HG03571 (cell line): ENCODE measurements around the gene STK39.
A peak's percentile ranks its signal among the peaks of the same experiment; 100 is the strongest.

Experiments
- ATAC-seq: cut with Tn5 transposase; IDR thresholded peaks from one replicate; pipeline ENCODE4 v1.9.1; 2021; ENCODE audit not compliant: unreplicated experiment

Gene STK39

DNA sequence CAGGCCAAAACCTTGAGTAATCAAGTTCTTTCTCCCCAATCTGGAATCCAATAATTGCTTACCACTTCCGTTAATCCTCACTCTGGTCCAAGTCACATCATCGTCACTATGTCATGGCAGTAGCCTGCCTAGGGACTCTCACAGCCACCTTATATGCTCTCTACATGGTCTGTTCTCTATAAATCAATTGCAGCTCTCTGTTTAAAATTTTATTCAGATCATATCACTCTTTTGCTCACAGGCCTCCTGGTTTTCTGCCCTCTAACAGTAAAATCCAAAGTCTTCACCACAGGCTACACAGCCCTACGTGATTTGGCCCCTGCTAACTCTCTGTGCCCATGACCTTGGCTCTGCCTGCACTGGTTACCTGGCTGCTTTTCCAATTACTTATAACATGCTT, 188.7 kb downstream of the STK39 start:
- no peak for ATAC-seq

DNA sequence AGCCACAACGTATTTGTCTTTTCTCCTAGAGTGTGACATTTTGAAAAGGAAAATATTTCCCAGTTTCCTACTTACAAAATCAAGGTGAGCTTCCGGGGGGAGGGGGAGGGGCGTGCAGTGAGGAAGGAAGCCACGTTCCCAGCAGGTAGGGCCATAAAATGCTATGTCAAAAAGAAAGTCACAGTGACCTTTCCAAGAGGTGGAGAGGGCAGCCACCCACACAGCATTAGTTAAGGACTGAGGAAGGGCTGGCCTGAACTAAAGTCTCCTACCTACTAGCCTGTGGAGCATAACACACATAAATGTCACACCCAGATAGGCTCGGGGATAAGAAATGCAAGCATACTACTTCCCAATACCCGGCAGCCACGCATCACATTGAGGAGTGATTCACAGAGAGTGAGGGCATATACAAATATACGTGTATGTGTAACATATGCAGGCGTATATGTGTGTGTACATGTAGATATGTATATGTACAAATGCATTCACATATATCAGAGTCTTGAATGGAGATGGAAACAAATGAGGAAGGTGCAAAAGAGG, 191.1 kb downstream of the STK39 start:
- ATAC-seq, result no peak

DNA sequence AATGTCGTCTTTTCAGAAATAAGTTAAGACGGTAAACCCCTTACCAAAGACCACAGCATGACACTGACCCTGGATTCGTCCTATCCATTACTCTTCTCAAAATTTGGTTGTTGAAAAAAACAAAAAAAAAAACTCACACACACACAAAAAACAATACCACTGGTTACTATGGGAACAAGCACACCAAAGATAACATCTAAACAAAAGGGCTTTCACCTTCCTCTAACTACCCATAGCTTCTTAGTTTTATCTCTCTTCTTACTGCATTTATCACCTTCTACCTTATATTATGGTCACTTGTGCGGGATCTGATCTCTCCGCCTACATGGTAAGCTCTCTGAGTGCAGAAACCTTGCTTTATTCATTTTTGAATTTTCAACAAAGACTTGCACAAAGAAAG, 192.7 kb downstream of the STK39 start:
- no peak for ATAC-seq

DNA sequence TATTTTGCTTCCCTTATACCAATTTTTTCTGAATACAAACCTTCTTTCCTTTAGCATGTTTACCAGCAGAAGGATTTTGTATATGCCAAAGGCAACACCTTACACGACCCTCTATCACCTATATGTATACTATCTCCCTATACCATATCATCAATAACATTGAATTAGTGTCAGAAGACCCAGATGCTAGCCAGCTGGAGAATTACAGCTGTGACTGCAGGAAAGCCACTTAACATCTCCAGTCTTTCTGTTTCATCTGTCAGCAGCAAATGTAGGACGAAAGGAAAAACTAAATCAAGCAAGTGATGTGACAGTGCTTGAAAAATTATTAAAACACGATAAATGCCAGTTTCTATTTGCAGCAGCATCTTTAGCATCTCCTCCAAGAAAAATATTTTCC, 193.7 kb downstream of the STK39 start:
- no peak for ATAC-seq

DNA sequence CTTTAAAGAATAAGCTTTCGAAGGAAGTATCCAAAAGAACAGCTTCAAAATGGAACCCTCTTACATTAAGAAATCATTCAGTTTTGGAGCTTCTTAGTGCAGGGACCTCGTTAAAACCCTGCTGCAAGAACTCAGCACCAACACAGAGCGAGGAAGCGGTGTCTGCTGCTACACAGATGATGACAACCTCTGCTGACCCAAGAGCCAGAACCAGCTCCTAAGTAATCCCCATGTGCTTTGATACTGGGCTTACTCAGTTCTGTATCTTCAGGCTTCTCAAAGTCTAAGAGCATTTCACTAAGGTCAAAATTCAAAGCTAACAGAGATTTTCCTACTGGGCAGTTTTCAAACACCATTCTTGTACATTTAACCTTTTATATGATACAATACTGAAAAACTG, 194.6 kb downstream of the STK39 start:
- no peak for ATAC-seq

DNA sequence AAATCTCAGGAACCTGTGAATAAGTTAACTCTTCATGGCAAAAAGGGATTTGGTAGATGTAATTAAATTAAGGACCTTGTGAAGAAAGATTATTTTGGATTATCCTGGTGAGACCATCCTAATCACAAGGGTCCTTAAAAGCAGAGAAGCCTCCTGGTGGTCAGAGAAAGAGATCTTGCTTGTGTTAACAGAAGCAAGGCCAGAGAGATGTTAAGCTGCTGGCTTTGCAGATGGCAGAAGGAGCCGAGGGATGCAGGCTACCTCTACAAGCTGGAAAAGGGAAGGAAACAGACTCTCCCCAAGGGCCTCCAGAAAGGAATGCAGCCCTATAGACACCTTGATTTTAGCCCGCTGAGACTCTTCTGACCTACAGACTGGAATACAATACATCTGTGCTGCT, 197.0 kb downstream of the STK39 start:
- ATAC-seq, result no peak

DNA sequence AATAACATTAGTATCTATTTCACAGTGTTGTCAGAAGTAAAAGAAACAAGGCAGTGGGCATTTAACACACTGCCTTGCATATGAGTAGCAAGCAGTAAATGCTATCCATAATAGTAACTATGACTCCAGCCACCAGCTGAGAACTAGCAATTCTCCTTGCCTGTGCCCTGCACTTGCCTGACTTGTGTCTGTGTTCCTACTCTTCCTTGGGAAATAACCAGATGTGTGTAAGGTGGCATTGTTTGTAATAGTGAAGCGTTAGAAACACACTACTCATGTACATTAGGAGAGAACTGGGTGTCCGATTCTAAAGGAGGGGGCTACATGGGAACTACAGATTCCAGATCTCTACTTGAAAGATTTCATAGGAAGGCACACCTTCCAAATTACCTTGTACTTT, 197.8 kb downstream of the STK39 start:
- no peak for ATAC-seq

DNA sequence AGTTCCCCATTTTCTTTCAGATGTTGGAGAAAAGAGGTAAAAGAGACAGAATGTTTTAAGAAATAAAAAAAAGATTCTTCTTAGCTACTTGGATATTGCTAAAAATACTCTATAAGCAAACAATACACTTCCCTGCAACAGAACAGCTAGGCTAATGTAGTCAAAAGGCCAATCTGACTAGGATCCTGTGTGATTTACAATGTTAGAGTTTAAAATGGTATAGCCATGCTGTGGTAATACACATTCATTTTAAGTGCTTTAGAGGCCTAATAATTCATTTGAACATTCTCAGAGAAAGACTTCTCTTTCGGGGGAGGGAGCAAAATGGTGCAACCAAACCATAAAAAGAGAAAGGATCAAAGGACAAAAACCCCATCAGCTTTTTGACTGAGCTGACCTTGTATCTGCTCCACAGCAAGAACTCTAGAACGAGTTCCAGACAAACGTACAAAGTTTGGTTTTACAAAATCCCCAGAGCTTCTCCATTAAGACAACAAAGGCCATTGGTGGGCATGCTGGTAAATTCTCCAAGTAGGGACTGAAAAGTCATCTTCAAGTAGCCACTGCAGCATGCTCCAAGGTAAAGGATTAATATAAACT, 200.2 kb downstream of the STK39 start:
- ATAC-seq, result no peak

DNA sequence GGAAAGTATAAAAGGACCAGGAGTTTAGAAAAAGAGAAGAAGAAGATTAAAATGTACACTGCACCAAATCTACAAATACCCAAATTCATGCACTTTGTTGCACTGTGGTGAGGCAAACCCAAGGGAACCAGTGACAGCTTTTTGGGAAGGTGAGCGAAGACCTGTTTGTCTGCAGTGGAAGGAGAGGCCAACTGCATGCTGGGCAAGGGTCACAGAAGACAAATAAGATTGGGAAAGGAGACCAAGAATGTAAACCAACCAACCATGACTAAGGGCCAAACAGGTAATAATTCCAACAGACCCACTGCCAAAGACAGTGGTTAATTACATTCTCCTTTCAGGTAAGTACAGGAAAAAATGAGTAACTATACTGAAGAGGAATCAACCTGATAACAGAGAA, 202.8 kb downstream of the STK39 start:
- ATAC-seq, result no peak

DNA sequence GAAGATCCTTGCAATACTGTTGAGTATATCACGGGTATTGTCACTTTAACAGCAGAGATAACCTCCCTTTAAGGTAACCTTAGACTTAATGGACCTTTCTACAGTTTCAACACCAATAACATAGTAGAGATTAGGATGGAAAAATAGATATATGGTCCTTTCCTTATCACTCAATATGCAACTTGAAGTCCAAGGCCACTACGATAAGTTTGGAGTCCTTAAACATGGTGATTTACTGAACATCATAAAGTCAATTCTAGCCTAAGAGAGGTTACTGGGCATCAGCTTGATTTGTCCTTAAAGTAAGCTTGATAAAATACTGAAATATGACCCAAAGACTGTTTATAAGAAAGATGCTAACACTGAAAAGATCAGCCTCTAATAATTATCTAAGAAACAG, 203.2 kb downstream of the STK39 start:
- ATAC-seq, result no peak

DNA sequence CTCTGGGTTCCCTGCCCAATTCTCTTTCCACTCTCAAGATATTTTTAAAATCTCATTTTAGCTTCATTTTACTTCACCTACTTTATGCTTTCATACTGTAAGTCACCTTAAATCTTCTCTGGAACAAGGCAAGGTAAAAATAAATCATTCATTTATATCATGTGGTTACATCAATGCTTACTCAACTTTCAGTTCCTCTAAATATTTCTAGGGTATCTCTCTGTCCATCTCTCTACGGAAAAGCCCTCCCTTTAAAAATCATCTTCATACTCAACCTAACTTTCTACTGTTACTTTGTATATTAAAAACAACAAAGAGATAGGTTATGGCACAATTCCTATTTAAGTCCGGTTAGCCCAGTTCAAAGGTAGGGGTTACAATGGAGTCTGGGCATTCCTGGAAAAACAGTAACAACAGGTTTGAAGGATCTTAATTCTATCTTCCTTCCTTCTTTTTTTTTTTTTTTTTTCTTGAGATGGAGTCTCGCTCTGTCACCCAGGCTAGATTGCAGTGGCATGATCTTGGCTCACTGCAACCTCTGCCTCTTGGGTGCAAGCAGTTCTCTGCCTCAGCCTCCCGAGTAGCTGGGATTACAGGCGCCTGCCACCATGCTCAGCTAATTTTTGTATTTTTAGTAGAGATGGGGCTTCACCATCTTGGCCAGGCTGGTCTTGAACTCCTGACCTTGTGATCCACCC, 205.1 kb downstream of the STK39 start:
- peak; percentile 96 for ATAC-seq

DNA sequence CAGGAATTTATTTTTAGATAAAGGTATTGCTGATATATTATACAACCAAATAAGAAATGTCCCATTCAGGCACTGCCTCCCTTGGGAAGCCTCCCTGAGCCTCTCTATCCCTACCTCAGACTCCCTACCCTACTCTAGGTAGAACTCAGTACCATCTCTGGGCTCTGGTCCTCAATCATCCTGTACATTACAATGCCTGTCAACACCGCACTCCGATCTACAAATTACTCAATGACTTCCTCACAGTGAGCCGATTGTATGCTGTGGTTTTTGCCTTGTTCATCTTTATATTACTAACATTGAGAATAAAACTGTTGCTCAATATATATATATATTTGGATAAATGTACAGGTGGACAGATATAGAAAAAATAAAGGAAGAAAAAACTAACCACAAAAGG, 207.5 kb downstream of the STK39 start:
- peak; percentile 27 for ATAC-seq

DNA sequence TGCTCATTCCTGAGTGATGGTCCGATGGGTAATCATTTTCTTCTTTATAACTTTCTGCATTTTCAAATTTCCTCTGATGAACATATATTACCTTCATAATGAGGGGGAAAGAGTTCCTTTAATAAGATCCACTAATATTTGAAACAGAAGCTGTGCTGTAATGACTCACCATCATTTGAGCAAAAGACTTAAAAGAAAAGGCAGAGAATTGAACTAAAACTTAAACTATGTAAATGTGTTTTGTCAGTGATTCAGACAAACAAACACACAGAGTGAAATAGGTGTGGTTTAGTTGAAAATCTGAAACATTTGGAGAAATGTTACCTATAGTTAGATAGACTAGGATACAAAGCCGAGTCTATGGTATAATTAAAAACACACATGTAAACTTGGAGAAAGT, 209.6 kb downstream of the STK39 start:
- no peak for ATAC-seq

DNA sequence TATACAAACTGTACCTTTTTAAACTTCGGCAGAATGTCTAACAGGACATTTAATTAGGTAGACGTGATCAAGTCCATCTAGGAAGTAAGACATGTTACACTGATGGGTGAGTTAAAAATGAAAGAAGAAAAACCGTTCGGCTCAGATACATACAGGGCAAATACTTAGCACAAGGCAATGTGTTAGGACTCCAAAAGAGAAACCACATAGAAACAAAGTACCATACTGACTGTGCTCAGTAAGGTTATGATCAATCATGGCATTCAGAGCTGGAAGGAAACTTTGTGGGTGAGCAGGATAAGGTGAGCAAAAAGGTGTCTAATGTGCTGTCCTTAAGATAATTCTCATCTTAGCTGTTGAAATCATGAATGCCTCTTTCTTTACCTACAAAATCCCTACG, 211.9 kb downstream of the STK39 start:
- ATAC-seq, result peak; percentile 45

DNA sequence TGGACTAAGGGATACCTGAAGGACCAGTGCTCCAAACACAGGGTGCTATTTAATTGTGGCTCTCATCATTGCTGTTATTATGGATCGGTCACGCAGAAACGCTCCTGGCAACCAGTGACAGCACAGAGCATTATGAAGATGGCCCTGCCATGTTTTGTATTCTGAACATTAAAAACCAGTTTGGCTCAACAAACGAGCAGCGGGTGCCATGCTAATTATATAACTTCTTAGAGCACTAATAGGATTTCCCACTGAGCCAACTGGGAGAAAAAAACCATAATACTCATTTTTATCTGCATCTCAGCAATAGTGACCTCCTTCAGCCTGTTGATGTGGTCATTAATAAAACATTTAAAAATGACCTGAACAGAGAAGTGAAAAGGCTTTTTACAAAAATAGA, 212.8 kb downstream of the STK39 start:
- ATAC-seq, result no peak

DNA sequence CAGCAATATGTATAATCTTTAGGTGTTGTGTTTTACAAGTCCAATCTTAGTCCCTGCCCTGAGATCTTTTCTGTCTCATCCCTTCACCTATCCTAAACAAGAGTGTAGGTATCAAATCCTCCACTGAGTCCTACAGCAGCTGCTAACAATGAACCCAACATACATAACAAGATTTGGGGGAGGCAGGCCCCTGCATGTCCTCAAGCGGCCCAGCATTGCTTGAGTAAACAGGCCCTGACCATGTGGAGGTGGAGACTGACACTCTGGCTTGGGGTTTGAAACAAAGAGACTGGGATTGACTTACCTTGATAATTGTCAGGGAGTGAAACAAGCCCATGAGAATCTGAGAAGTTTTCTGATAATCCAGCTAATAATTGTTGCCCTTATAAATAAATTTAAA, 213.4 kb downstream of the STK39 start:
- ATAC-seq, result no peak

DNA sequence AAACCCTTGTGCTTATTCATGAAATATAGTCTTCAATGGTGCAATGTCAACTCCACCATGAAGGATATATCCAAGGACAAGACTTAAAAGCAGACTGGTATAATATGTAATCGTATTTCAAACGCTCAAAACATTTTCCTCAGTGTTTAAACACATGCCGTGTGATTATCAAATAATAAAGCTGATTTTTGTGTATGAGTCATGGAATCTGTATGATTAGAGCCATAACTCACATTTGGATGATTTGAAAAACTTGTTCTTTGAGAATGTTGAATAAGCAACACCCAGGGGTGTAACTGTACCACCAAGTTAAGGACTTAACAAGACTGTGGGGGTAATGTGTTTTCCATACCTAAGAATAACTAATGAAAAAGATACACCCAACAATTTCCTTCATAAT, 215.3 kb downstream of the STK39 start:
- ATAC-seq, result no peak

DNA sequence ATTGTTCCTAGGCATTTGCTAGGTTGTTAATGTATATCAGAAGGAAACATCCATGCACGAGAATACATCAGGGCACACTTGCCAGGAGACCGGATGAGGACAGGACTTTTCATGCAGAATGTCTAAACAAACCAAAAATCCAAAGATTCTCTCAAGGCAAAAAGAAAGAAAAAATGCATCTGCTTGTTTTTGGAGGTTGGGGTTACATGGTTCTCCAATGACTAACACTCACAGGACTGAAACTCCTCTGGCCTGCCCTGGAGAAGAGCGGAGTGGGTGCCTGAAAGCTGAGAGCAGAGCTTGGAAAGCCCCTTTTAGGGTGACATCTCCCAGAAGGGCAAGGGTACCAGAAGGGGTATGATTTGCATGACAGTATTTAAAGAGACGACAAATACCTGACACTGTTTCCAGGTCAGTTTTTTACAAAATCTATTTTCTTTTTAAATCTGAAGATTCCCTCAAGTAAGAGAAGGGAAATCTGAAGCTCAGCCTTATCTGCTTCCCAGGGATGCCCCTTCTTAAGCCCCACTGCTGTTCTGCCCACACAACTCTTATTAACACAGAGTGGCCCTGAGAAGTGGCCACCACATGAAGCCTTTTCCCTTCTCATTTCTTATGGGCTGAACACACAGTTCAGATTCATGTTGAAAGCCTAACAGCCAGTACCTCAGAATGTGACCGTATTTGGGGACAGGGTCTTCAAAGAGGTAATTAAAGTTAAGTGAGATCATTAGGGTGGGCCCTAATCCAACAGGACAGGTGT, 216.4 kb downstream of the STK39 start:
- peak; percentile 80 for ATAC-seq

DNA sequence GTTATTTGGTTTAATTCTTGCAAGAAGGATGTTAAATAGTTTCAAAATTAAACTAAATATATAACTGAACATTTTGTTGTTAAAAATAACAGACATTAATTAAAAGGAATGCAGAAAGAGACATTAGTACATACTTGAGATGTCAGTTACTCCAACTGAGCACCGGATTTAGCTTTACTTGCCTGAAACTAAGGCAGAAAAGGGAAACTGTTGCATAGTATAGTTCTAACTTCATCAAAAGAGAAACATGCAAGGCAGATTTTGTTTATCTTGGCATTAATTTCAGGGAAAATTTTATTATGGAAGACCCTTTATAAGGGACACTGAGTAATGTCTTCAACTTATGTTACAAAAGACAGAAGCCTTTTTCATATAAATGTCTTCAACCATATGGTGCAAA, 218.3 kb downstream of the STK39 start:
- no peak for ATAC-seq

DNA sequence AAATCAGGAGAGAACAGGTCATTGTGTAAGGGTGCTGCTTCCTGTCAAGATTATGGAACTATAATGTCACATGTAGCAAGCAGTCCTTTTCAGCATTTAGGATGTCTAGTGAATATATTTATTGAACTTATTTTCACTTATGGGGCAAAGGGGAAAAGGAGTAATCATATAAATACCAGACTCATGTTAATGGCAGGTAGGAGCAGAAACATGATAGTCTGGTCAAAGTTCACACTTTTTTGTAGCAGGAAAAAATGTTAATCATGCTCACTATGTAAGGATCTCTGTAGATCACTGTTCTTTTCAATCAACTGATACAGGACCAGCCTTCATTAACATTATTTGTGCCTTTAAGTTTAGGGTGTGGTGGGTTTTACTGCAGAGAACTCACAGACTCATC, 219.0 kb downstream of the STK39 start:
- no peak for ATAC-seq

DNA sequence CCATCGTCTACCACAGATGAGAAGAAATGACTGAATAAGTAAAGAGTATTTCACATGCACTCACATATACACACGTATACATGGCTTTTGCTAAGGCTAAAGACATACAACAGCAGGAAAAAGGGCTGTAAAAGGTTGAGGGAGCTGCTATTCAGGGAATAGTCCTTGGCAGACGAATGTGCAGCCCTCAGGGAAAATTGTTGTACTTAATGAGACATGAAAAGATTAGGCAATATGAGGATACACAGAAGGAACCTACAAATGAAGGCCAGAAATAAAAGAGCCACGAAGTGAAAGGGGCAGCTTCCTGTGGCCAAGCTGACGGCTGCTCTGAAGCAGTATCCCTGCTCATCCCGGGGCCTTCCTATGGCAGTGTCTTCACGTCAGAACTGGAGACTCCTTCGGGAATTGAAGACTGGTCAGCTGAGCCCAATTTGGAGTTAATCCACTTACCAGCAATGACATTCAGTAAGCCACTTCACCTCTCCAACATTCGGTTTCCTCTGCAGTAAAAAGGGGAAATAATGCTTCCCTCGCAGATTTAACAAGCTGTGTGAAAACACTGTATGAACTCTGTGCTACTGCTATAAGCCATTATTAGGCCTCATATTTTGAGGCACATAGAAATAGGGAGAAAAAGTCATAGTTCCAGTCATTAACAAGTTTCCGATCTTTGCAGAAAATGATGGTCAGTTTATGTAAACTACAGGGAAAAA, 221.8 kb downstream of the STK39 start:
- ATAC-seq, result no peak
